Right lobe of liver (tissue), 4 donors: ENCODE measurements around the gene NTM.

Source experiments
- POLR2A ChIP-seq: fragments of 450-650 bp; IDR thresholded peaks from one replicate; pipeline ENCODE4 v1.6.1; 2017; ENCODE audit warnings: antibody characterized with exemption, mild to moderate bottlenecking
- TF ChIP-seq, protein P1 (sequence below), 4 donors: fragments of 200-600 bp in 3 of 4; fragments of 450-650 bp in 1 of 4; IDR thresholded peaks; one replicate each; pipeline versions ENCODE4 v1.5.1 to v1.8.0; 2016 to 2022; ENCODE audit warnings: antibody characterized with exemption in 4 of 4, mild to moderate bottlenecking in 2 of 4
- donor health status: DM: no; HTN: no; CAD: no.
- donor health status: DM: no; HTN: no; CAD: no.
- donor health status: DM: no; HTN: yes; CAD: no.

DNA sequence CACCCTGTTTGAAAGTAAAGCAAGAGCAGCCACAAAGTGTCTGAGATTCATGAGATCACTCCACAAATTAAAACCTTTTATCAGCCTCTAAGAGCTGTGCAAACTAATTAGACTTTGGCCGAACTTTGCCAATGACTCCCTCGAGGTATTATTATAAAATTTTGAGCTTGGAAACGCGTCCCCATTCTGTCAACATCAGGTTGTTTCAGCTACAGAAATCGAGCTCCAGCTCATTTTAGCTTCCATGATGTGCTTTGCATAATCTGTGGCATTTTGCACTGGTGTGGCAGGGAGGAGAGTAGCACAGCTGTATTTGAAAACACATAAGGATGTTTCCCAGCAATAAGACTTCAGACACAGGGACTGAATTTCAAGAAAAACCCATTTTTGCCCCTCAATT, 872.2 kb downstream of the NTM start:
- TF ChIP-seq, protein P1, sequence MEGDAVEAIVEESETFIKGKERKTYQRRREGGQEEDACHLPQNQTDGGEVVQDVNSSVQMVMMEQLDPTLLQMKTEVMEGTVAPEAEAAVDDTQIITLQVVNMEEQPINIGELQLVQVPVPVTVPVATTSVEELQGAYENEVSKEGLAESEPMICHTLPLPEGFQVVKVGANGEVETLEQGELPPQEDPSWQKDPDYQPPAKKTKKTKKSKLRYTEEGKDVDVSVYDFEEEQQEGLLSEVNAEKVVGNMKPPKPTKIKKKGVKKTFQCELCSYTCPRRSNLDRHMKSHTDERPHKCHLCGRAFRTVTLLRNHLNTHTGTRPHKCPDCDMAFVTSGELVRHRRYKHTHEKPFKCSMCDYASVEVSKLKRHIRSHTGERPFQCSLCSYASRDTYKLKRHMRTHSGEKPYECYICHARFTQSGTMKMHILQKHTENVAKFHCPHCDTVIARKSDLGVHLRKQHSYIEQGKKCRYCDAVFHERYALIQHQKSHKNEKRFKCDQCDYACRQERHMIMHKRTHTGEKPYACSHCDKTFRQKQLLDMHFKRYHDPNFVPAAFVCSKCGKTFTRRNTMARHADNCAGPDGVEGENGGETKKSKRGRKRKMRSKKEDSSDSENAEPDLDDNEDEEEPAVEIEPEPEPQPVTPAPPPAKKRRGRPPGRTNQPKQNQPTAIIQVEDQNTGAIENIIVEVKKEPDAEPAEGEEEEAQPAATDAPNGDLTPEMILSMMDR (IDR thresholded peaks at IDR 0.05): no peak
- no peak for TF ChIP-seq POLR2A
